ENCODE measurements around the gene LYPD5. TPM values are rescaled to one million over a fixed set of nuclear protein-coding genes. Genes with fewer than 3 reads are reported as not detected.

Gene LYPD5, protein sequence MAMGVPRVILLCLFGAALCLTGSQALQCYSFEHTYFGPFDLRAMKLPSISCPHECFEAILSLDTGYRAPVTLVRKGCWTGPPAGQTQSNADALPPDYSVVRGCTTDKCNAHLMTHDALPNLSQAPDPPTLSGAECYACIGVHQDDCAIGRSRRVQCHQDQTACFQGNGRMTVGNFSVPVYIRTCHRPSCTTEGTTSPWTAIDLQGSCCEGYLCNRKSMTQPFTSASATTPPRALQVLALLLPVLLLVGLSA
- total RNA-seq: 1 to 10 TPM in 8 of 9 donors, under 1 TPM in 1; 0.37 to 7.9 (median 1.4) TPM
- 1 to 10 TPM in 1 of 2 donors, under 1 TPM in 1; 0.34 to 1.9 TPM for polyA plus RNA-seq
- long read RNA-seq, donor 1, partial matches to known transcripts: 0 of 3 reads
- long read RNA-seq, donor 1, other reads (novel, unspliced or antisense): 3 of 3 reads
- long read RNA-seq, donor 2, transcript LYPD5-203 (4 exons, 1,519 nt): major isoform, 12 of 21 reads
- long read RNA-seq, donor 2, transcript LYPD5-202 (5 exons, 2,137 nt): minor isoform, 5 of 21 reads
- long read RNA-seq, donor 2, partial matches to known transcripts: 0 of 21 reads
- long read RNA-seq, donor 2, other reads (novel, unspliced or antisense): 1 of 21 reads
- long read RNA-seq, donor 3, partial matches to known transcripts: 0 of 2 reads
- long read RNA-seq, donor 3, other reads (novel, unspliced or antisense): 1 of 2 reads

DNA sequence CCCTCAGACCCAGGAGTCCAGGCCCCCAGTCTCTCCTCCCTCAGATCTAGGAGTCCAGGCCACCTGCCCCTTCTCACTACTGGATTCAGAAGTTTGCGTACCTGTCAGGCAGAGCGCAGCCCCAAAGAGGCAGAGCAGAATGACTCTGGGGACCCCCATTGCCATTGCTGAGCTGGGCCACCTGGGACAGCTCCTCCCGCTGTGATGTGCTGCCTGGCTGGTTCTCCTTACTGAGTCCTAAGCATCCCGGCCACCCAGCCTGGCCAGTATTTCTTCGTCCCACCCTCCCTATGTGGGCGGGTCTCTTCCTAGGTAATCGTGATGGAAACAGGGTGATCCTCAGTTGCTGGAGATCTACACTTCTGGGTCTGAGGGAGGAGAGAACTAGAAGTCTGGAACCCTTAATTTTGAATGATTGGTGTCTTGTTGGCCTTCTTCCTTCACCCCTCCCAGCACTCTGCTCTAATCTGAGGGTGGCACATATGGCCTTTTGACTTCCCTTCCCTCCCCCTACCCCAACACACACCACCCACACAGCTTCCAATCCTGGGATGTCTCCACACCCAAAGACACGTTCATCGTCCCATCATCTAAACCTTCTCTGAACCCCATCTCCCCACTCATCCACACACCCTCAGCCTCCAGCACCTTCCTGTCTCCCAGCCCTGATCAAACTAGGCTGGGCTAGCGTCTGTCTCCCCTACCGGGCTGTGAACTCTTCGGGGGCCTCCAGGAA lies at the start of gene LYPD5:
LYPD5 (minus strand) TSS at position 232 of the 736 bp plus-strand sequence; CDS start at position 165, 67 bp downstream.
- Histone ChIP-seq H3K4me3 (no peak within 1 kb of the TSS), H3K9me3 (no peaks in the 10 kb centered on the region), H3K27ac (no peak within 1 kb of the TSS), H3K4me1 (peaks cover 0 to 15% (median 6%) of the 10 kb centered on the region in 12 donors), H3K36me3 (no peaks in the 10 kb centered on the region), H3K27me3 (peaks cover 0 to 32% (median 7%) of the 10 kb centered on the region in 9 donors)
- no peak for ATAC-seq
- TF ChIP-seq POLR2A (IDR thresholded peaks at IDR 0.05): no peak
- TF ChIP-seq CTCF (IDR thresholded peaks at IDR 0.05): no peak
- 57 to 65% (median 60%) methylated on average over 11 to 12 of the region's 12 CpGs for WGBS, 4 donors
- no peak for DNase-seq
- intact Hi-C loops (cut with DNase I): no loop called here

GRCh38 chr19:43848821-43849220 lies 46.6 kb upstream of the LYPD5 start:
- Histone ChIP-seq H3K4me3 (no peak overlapping the region), H3K27ac (no peak overlapping the region), H3K4me1 (no peaks in the 10 kb centered on the region), H3K9me3 (peaks cover 6 to 100% (median 97%) of the 10 kb centered on the region in 12 donors), H3K36me3 (peaks cover 6 to 81% (median 42%) of the 10 kb centered on the region in 9 donors), H3K27me3 (no peaks in the 10 kb centered on the region)
- ATAC-seq (no peak), DNase-seq (no peak)
- no peak for TF ChIP-seq POLR2A (IDR thresholded peaks at IDR 0.05)
- TF ChIP-seq CTCF (IDR thresholded peaks at IDR 0.05): no peak
- intact Hi-C loops (cut with DNase I): no loop called here

DNA sequence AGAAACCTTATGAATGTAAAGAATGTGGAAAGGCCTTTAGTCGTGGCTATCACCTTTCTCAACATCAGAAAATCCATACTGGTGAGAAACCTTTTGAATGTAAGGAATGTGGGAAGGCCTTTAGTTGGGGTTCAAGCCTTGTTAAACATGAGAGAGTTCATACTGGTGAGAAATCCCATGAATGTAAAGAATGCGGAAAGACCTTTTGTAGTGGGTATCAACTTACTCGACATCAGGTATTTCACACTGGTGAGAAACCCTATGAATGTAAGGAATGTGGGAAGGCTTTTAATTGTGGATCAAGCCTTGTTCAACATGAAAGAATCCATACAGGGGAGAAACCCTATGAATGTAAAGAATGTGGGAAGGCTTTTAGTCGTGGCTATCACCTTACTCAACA lies 45.6 kb upstream of the LYPD5 start:
- no peak overlapping the region for H3K27ac ChIP-seq
- no peaks in the 10 kb centered on the region for H3K4me1 ChIP-seq
- 87 to 94% (median 90%) methylated on average over 4 of the region's 4 CpGs for WGBS, 4 donors
- no peak for TF ChIP-seq POLR2A (IDR thresholded peaks at IDR 0.05)
- no peak for TF ChIP-seq CTCF (IDR thresholded peaks at IDR 0.05)
- DNase-seq: no peak
- ATAC-seq: no peak
- intact Hi-C loops (cut with DNase I): no loop called here
- H3K27me3 ChIP-seq: no peaks in the 10 kb centered on the region
- H3K36me3 ChIP-seq: peaks cover 14 to 91% (median 51%) of the 10 kb centered on the region in 9 donors
- H3K4me3 ChIP-seq: no peak overlapping the region
- H3K9me3 ChIP-seq: peaks cover 6 to 100% (median 97%) of the 10 kb centered on the region in 12 donors

GRCh38 chr19:43847246-43847645 lies 45.0 kb upstream of the LYPD5 start:
- H3K4me3 ChIP-seq: no peak overlapping the region

More at GRCh38 chr19:43847246-43847645, 45.0 kb upstream of the LYPD5 start:
- DNase-seq (no peak), ATAC-seq (no peak)
- intact Hi-C loops (cut with DNase I): no loop called here
- 91 to 97% (median 96%) methylated on average over 1 of the region's 1 CpG for WGBS, 4 donors
- Histone ChIP-seq H3K4me1 (no peaks in the 10 kb centered on the region), H3K36me3 (peaks cover 19 to 94% (median 57%) of the 10 kb centered on the region in 9 donors), H3K27me3 (no peaks in the 10 kb centered on the region), H3K27ac (no peak overlapping the region), H3K9me3 (peaks cover 6 to 100% (median 99%) of the 10 kb centered on the region in 12 donors)
- TF ChIP-seq CTCF (IDR thresholded peaks at IDR 0.05): no peak
- TF ChIP-seq POLR2A (IDR thresholded peaks at IDR 0.05): no peak
